NCI-H345 (cell line): ENCODE measurements around the gene EPN1.

ENCODE experiments used
- DNase-seq: peaks from one replicate; lab custom pipeline; 2025; lab: John Stamatoyannopoulos, UW

EPN1 gene

DNA sequence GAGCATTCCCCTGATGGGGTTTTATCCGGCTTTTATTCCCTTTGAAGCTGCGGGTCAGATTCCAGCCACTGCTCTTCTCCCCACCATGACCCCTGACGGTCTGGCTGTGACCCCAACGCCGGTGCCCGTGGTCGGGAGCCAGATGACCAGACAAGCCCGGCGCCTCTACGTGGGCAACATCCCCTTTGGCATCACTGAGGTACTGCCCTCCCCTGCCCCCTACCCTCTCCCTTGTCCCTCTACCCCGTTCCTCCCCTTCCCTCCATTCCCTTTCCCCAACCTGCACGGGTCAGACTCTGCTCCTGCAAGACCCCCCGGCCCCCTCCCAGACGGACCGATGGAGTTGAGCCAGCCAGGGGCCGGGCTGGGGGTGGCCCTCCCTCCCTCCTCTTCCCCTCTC lies 14.0 kb upstream of the EPN1 start:
- DNase-seq: no peak

DNA sequence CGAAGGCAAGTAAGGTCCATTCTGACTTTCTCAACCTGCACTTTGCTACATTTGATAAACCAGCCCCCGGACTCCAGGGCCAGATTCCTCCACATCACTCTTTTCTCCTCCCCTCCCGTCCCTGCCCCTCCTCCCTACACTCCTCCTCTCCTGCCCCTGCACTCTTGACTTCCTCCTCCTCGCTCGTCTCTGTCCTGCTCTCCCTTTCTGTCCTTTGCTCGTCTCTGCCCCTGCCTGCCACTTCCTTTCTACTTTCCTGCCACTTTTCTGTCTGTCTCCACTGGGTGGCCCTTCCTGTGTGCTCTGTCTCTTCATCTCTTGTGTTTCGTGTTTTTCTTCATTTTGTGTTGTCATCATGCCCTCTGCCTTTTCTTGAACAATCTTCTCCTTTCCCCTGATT lies 13.2 kb upstream of the EPN1 start:
- DNase-seq: no peak

DNA sequence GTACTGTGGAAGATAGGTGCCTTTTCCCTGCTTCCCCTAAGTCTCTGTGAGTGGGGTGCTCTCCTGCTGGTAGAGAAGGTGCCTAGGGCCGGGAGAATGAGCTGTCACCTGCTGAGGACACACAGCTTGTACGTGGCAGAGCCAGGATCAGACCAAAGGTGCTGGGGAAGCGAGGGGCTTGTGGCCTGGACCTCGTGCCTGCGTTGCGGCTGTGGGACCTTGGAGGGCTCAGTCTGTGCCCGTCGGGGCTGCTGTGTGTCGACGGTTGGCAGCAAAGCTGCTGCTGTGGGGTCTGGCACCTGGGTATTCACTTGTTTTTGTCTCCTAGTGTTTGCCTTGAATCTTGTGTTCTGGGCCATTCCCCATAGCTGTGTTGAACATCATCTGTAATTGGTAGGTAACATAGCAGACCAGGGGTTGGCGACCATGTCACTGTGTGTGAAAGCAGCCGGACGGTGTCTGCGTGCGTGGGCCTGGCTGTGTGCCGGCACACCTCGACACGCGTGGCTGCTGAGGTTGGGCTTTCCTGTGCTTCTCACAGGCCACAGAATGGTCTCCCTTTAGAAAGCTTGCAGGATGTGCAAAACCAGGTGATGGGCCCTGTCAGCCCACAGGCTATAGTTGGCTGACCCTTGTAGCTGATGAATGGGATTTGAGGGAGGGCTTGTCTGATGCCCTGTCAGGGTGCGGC lies 11.0 kb upstream of the EPN1 start:
- DNase-seq: no peak

DNA sequence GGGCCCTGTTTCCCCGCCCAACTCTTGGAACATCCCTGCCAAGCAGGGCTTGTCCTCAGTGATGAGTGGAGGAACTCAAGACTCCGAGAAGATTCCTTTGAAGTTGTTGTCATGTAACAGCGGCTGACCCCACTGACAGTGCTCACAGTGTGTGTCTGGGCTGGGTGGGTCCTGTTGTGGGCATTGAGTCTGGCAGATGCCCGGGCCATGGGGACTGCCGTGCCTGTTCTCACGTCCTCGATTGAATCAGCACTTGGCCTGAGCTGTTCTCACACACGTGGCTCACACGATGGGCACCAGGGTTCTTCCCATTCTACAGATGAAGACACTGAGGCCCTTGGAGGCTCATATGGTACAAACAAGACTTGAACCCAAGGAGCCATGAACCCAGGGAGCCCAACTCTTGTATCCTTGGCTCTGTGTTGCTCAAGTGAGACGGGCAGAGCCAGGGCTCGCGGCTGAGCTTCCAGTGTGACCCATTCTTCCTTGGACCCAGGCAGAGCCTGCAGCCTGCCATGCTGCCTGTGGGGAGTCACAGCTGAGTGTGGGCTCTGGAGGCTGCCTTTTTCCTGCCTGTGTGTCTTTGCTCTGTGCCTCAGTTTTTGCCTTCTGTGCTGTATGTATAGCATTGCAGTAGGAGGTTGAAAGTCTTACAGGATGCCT lies 8.6 kb upstream of the EPN1 start:
- no peak for DNase-seq

DNA sequence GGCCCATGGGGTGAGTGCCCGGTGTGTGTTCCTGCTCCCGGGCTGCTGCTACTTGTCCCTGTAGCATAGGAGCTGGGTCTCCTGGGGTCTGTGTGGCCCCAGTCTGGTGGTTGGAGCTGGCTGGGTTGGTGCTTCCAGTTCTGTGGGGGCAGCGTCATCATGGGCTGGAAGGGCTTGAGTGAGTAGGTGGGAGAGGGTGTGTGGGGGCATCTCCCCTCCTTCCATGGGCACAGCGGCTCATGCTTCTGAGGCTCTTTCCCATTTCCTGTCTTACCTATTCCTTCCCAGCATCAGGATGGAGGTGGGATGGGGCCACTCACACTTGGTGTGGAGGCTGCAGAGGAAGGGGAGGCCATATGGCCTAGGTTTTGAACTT lies 8.0 kb upstream of the EPN1 start:
- DNase-seq: no peak

DNA sequence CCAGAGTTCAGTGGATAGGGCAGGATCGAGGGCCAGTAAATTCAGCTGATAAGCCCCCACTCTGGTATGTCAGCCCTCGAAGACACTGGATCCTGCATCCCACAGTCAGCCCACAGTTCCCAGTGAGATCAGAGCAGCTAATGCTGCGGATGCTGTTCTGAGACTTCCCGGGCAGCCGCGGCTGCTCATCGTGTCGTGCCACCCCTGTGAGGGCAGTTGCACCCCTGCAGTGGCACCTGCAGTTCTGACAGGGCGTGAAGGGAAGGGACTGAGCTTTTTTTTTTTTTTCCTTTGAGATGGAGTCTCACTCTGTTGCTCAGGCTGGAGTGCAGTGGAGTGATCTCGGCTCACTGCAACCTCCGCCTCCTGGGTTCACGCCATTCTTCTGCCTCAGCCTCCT lies 7.5 kb upstream of the EPN1 start:
- DNase-seq: no peak

DNA sequence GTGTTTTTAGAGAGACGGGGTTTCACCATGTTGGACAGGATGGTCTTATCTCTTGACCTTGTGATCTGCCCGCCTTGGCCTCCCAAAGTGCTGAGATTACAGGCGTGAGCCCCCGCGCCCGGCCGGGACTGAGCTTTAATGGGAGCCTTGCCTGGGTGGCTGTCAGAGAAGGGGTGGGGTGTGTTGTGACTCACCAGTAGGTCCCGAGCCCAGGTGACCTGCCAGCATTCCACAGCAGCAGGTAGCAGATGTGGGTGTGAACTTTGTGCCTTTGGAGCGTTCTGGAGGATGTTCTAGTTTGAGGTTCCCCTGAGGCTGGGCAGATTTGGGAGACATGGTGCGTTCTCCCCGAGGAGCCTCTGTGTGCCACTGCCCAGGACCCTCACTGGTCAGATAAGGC lies 7.1 kb upstream of the EPN1 start:
- no peak for DNase-seq

DNA sequence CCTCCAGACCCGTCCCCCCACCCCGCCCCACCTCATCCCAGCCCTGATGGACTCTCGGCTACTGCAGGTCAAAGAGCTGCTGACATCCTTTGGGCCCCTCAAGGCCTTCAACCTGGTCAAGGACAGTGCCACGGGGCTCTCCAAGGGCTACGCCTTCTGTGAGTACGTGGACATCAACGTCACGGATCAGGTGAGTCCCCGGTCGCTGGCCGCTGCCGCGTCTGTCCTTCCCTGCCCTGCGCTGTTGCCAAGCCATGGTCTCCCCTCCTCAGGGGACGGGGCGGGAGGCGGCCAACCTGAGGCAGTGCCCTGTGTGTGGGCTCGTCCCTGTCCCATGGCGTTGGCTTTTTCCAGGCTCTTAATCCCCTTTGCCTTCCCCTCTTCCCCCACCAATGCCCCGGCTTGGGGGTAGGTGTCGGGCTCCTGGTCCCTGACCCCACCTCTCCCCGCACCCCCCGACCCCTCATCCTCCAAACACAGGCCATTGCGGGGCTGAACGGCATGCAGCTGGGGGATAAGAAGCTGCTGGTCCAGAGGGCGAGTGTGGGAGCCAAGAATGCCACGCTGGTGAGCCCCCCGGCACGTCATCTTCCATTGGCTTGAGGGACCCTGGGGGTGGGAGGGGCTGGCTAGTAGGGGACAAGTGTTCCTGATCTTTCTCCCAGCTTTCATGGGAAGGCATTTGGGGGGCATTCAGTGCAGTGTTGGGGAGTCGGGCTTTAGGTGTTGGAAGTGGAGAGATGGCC lies 6.2 kb upstream of the EPN1 start:
- no peak for DNase-seq

DNA sequence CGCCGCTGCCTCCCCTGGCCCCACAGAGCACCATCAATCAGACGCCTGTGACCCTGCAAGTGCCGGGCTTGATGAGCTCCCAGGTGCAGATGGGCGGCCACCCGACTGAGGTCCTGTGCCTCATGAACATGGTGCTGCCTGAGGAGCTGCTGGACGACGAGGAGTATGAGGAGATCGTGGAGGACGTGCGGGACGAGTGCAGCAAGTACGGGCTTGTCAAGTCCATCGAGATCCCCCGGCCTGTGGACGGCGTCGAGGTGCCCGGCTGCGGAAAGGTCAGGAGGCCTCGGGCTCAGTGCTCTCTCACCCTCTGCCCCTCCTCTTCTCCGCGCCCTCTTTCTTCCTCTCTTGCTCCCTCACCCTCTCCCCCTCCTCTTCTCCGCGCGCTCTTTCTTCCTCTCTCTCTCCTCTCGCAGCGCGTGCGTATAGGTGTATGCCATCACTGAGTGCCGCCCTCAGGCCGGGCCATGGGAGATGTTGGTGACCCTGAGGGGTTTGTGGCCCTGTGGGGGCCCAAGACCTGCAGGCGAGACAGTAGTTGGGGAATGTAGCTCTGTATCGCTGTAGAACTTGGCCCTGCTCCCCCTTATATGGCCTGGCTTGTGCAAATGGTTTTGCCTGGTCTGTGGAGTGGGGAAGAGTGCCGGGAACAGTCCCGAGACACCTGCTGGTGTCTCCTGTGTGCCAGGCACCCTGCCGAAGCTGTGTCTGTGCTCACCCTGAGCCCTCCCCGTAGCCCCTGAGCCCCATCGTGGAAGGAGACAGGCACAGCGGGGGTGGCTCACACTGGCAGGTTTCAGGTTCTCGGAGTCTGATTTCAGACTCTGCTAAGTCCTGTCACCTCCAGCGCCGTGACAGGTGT lies 5.4 kb upstream of the EPN1 start:
- DNase-seq: no peak

DNA sequence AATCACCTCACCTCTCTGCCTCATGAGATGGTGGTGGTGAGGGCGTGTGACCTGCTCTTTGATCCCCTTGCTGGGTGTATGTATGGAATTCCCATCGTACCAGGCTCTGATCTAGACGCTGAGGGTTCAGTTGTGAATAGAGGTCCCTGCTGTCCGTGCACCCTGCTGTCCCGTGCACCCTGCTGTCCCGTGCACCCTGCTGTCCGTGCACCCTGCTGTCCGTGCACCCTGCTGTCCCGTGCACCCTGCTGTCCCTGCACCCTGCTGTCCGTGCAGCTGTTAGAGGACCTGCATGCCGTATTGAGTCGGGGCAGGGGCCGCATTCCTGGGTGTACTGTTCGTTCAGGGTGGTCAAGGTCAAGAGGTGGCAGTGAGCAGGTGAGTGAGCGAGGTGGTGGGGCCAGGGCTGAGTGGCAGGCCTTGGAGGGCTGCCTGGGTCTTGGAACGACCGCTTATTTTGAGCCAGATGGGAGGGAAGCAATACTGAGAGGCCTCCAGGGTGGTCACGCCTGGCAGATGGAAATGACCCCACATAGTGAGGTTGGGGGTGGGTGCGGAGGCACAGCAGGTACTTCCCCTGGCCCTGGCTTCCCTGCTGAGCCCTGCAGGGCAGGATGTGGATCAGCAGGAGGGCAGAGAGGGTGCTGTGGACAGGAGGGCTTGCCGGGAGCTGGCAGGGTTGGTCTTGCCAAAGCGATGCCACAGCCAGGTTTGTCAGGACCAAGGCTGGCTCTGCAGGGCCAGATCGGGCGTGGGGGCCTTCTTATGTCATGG lies 4.6 kb upstream of the EPN1 start:
- no peak for DNase-seq

DNA sequence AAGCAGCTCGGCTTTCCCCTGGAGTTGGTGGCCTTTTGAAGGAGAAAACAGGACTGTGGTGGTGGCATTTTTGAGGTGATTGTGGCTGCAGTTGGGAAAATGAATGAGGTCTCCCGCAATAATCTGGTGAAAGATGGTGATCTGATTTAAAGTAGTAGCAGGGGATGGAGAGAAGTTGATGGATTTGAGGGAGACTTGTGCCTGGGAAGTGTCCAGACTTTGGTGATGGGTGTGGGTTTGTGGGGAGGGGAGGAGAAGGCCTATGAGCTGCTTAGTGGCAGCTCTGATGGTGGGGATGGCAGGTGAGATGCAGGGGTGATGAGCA lies 4.0 kb upstream of the EPN1 start:
- no peak for DNase-seq

DNA sequence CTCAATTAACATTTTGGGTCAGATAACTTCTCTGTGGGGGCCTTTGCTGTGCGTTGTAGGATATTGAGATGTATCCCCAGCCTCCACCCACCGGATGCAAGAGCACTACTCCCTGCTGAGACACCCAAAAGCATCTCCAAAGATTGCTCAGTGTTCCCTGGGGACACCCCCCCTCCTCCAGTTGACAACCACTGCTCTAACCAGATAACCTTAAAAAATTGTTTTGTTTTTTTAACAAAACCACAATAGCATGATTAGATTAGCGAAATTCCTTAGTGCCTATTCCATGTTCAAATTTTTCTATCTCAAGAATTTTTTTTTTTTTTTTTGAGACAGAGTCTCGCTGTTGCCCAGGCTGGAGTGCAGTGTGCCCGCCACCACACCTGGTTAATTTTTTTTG lies 2.6 kb upstream of the EPN1 start:
- no peak for DNase-seq

DNA sequence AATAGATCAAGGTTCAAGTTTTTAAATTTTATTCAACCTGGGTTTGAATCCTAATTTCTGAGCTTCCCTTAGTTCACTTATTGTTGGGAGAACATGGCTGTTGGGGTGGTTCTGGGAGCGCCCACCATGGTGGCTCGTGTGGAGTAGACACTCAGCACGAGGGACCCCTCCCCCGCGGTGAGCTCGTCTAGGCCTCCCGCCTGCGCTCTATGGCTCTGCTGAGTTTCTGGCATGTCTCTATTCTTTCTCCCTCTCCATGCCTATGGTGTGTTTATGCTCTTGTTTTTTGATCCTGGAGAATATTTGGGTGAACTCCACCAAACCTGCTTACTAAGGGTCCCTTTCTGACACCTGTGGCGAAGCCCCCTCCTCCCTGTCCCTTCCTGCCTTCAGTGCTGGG lies 1.6 kb upstream of the EPN1 start:
- DNase-seq: no peak

DNA sequence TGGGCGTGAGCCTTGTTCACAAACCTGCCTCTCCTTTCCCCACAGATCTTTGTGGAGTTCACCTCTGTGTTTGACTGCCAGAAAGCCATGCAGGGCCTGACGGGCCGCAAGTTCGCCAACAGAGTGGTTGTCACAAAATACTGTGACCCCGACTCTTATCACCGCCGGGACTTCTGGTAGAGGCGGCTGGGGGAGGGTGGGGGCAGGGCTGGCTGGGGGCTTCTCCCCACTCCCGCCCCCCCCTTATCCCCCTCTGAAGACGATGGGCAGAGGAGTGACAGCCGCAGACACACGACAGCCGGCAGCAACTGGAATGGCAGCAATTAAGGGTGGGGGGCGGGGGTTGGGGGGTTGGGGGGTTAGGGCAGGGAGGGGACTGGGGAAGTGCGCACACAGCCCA lies 1.1 kb upstream of the EPN1 start:
- DNase-seq: no peak

DNA sequence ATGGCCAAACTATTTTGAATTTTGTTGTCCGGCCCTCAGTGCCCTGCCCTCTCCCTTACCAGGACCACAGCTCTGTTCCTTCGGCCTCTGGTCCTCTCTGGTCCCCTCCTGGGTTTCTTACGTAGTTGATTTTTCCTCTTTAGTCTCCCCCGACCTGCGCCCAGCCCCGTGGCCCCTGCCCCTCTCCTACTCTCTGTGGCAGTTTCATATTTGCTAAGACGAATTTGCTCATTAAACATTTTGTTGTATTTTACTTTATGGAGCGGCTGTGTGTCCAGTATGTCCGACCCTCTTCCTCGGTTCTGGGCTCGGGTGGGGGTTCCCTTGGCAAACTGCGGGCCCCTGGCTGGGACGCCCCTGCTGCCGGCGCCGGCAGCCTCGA lies 576 bp upstream of the EPN1 start:
- no peak for DNase-seq

DNA sequence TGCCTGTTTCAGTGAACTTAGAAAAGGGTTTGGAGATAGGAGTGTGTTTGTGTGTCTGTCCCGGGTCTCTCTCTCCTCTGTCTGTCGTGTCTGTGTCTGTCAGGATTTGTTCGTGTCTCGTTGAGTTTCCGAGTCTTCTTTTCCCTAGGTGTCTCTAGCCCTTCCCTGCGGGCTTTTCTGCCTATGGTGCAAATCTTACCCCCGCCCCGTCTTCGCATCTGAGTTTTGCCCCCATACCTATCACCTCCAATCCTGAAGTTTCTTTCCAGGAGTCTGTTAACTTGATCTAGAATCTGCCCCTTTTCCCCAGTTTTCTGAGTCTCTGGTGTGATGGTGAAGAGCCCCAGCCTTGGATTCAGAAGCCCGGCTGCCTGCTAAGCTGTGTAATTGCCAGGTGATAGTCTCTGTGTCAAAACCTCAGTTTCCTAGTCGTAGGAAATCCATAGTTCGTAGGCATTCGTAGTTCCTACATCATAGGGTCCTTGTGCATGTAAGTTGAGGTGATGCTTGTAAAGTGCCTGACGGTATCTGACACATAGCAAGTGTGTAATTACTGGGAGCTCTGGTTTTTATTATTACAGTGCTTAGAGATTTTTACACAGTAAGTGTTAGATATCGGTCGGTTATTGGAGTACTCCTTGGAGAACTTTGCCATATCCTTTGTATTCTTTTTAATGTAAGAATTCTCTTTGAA lies 782 bp downstream of the EPN1 start:
- DNase-seq: no peak

DNA sequence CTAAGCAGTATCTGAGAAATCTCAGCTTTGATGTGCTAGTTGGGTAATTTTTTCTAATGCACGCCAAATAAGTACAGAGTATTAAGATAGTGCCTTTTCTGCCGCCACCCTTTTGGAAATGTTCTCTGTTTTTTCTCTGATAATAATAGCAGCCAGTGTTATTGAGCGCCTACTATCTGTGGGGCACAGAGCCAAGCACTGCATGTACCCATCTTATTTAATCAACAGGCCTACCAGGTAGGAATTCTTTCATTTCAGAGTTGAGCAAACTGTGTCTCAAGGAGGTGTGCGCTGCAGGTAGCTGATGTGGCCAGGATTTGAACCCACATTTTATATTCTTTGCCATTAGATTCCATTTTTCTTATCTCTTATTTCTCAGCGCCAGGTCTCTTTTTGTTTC lies 1.4 kb downstream of the EPN1 start:
- DNase-seq: no peak

DNA sequence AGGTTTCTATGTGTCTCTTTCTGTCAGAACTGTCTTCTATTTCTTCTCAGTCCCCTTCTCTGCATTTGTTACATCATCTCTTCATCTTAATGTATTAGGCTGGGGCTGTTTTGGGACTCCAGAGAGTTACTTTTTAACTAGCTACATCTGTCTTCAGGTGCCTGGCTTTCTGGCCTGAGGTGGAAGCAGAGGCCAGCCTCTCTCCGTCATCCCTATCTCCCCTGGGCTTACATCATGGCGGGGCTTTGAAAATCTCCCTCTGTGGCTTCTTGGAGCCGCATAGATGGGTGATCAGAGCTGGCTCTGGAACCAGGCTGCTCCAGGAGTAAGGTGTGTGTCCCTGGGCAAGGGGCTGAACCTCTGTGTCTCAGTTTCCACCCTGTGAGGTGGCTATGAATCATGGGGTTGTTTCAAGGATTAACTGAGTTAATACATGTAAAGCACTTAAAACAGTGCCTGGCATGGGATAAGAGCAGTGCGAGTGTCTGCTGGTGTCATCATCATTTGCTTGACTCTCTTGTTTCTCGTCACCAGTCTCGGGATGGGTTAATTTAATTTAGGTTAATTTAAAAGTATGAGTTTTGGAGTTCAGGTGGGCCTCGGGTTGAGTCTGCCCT lies 2.0 kb downstream of the EPN1 start:
- no peak for DNase-seq

DNA sequence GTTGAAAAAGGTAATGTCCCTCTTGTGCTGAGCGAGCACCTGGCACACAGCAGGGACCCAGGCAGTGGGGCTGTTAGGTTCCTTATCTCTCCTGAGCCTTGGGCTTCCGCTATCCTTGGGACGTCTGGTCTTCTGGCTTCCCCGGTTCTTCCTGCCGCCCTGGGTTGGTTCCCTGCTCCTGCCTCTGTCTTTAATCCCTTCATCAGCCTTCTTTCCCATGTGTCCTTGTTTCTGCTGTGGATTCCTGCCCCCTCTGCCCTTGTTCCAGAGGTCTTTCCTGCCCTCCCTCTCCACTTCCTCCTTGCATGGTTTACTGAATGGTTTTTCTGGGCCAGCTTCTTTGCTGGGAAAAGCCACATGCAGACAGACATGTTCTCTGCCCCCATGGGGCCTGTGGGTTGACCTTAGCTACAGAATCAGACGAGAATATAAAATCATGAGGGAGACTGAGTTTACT lies 2.6 kb downstream of the EPN1 start:
- DNase-seq: no peak

DNA sequence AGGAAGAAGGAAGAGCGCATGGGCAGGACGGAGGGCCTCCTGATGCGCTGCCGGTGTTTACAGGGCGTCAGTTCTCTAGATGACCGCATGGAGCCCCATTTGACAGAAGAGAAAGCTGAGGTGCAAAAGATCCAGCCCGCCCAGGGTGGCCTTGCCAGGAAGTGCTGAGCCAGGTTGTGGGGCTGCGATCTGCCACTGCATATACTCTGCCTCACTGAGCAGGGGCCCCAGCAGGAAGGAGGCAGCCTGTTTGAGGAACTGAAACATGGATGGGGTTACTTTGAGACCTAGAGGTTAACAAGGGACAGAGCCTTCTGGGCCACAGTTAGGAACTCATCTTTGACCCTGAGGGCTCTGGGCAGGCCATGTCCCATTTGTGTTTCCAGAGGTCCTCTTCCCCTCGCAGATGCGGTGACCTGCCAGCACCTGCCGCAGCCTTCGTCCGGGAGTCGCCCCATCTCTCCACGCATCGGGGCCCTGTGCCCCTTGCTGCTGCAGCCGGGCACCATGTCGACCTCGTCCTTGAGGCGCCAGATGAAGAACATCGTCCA lies 3.2 kb downstream of the EPN1 start:
- no peak for DNase-seq
